Peyer's patch (tissue), 4 donors: ENCODE measurements around the gene KIF26B.

ENCODE experiments used
- CTCF ChIP-seq, 6 experiments: fragments of 450-650 bp in 4 of 6; fragments of 200-600 bp in 2 of 6; sonication (generic) in 1 of 6; IDR thresholded peaks; one replicate each; pipeline ENCODE4 v1.5.1; 2017 to 2019; ENCODE audit warnings: antibody characterized with exemption in 6 of 6, mild to moderate bottlenecking in 3 of 6, moderate library complexity in 1 of 6
- POLR2A ChIP-seq, 2 donors: fragments of 450-650 bp; IDR thresholded peaks; one replicate each; pipeline ENCODE4 v1.5.1; 2017; ENCODE audit warnings: antibody characterized with exemption in 2 of 2, mild to moderate bottlenecking in 2 of 2, moderate library complexity in 2 of 2

- no peak for TF ChIP-seq CTCF (IDR thresholded peaks at IDR 0.05)
- TF ChIP-seq POLR2A (IDR thresholded peaks at IDR 0.05) = no peak
These were observed 597.1 kb downstream of the KIF26B start for GRCh38 chr1:245751726-245752470.
